ENCODE measurements around the gene MR1. TPM values are rescaled to one million over a fixed set of nuclear protein-coding genes. Genes with fewer than 3 reads are reported as not detected.

The MR1 gene
- total and polyA plus RNA-seq, 9 of the 15 experiments (the other 6 are each of a cell fraction or from before 2014, with no cell fraction given), result 9.7 to 21.7 (median 15.6) TPM

GRCh38 chr1:181088079-181089016 is 54.6 kb downstream of the MR1 start, which contains the start of gene IER5 (continued):
- TF ChIP-seq, protein P1, sequence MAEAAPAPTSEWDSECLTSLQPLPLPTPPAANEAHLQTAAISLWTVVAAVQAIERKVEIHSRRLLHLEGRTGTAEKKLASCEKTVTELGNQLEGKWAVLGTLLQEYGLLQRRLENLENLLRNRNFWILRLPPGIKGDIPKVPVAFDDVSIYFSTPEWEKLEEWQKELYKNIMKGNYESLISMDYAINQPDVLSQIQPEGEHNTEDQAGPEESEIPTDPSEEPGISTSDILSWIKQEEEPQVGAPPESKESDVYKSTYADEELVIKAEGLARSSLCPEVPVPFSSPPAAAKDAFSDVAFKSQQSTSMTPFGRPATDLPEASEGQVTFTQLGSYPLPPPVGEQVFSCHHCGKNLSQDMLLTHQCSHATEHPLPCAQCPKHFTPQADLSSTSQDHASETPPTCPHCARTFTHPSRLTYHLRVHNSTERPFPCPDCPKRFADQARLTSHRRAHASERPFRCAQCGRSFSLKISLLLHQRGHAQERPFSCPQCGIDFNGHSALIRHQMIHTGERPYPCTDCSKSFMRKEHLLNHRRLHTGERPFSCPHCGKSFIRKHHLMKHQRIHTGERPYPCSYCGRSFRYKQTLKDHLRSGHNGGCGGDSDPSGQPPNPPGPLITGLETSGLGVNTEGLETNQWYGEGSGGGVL (CRISPR knock-in tag; IDR thresholded peaks at IDR 0.05), result no peak
- TF ChIP-seq DLX4 (CRISPR knock-in tag; IDR thresholded peaks at IDR 0.05) (no peak), NBN (IDR thresholded peaks at IDR 0.05; ENCODE audit: low read depth) (peak; percentile 72), BHLHE40 (IDR thresholded peaks at IDR 0.05; ENCODE audit: low read length) (peak; percentile 78), ZNF586 (CRISPR knock-in tag; conservative IDR thresholded peaks at IDR 0.05) (no peak), AFF4 (CRISPR knock-in tag; IDR thresholded peaks at IDR 0.05) (peak; percentile 99), ATF1 (CRISPR knock-in tag; IDR thresholded peaks at IDR 0.05) (no peak; the same call in 1 of the 2 replicates), ATF1 (tag; IDR thresholded peaks at IDR 0.05) (peak; percentile 95), GTF2B (IDR thresholded peaks at IDR 0.05; ENCODE audit: extremely low read depth, insufficient read length) (peak; percentile 94), CHD1 (IDR thresholded peaks at IDR 0.05; ENCODE audit: low read length) (no peak), POLR3A (IDR thresholded peaks at IDR 0.05; ENCODE audit: borderline replicate concordance, extremely low read depth, insufficient read depth, insufficient read length) (no peak), MYNN (IDR thresholded peaks at IDR 0.05) (peak; percentile 83), MYNN (CRISPR knock-in tag; IDR thresholded peaks at IDR 0.05) (no peak), PURB (CRISPR knock-in tag; IDR thresholded peaks at IDR 0.05; ENCODE audit: low read depth) (no peak), ZKSCAN8 (CRISPR knock-in tag; IDR thresholded peaks at IDR 0.05) (0 out of 2 replicates have a peak, but pooled peaks have one; percentile 2), MAZ (CRISPR knock-in tag; conservative IDR thresholded peaks at IDR 0.05 in 1 of 2, IDR thresholded peaks at IDR 0.05 in 1 of 2) (peak; percentile 77 to 93), SMARCA5 (IDR thresholded peaks at IDR 0.05) (no peak), CBX1 (IDR thresholded peaks at IDR 0.05; ENCODE audit: low read depth) (peak; percentile 99), ZNF764 (CRISPR knock-in tag; IDR thresholded peaks at IDR 0.05; ENCODE audit: low read depth) (0 out of 2 replicates have a peak, but pooled peaks have one; percentile 49), ARID2 (IDR thresholded peaks at IDR 0.05) (no peak; the same call in 1 of the 2 replicates), ZNF76 (CRISPR knock-in tag; IDR thresholded peaks at IDR 0.05; ENCODE audit: borderline replicate concordance) (no peak), KLF10 (CRISPR knock-in tag; IDR thresholded peaks at IDR 0.05) (no peak)
